Activated CD4-positive, alpha-beta T cell treated with anti-CD3 and anti-CD28 coated beads, Interleukin-2, amount 50 U/mL, for 4 hours (primary cell): ENCODE data around the gene GPR143.

ENCODE experiments used
- DNase-seq, 2 experiments: peaks; one replicate each; pipeline ENCODE4 v3.0.0-alpha.2; 2020

The GPR143 gene

DNA sequence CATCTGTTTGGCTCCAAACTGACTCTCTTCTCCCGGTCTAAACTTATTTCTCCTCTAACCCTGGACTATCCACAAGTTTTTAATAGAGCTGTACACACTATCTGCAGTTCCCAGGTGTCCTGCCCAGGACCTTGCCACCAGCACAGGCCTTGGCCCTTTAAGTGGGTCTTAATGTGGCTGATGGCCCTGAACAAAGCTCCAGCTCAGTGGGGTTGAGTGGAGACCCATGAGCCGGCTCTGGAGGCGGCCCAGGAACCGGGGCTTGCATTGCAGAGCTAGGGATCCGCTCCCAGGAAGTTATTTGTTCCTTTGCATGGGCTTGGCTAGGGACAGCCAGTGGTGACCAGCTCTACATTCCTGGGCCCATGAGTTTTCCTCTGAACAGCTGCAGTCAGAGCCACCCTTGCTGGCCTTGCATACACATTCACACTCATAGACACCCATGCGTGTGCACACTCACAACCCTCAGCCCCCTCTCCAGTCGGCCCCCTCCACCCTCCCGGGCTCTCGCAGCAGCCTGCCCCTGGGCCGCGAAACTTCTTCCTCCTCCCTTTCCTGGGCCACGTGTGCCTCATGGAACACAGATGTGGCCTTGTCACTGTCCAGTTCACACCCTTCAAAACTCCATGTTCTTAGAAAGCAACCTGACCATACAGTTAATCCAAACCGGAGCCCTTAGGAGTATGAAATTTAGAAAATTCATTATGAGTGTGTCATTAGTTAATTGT, 58.2 kb downstream of the GPR143 start:
- no peak for DNase-seq

DNA sequence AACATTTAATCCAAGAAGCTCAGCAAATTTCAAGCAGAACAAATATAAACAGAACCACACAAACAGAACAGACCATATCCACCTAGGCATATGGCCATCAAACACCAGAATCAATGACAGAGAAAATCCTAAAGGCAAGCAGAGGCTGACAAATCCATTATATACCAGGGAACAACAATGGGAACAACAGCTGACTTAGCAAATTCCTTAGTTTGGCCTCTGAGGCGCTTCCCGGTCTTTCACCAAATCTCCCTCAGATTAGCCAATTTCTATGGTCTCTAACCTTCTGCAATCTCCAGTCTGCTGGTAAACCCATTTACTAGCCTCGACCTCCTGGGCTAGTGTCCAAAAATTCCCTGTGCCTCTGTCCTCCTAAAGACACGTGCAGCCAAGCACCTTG, 59.2 kb downstream of the GPR143 start:
- no peak for DNase-seq

DNA sequence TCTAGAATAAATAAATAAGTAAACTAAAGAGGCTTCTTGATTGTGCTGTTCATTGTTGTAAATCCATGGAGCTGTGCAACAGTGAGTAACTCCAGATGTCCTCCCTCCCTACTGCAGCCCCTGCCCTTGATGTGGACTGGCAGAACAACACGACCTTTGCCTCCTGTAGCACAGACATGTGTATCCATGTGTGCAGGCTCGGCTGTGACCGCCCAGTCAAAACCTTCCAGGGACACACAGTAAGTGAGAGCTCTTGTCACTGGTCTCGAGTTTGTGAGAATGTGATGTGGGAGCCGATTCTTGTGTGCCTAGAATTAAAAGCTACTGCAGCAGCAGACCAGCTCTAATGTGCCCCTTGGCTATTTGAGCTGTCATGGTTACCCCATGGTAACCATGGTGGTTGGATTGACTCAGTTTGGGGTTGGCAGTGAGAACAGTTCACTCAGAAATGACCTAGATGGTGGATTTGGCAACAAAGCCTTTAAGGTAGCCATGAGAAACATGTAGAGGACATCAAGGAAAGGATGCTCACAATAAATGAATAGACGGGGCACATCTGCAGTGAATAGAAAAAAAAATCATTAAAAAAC, 60.7 kb downstream of the GPR143 start:
- DNase-seq, result no peak

DNA sequence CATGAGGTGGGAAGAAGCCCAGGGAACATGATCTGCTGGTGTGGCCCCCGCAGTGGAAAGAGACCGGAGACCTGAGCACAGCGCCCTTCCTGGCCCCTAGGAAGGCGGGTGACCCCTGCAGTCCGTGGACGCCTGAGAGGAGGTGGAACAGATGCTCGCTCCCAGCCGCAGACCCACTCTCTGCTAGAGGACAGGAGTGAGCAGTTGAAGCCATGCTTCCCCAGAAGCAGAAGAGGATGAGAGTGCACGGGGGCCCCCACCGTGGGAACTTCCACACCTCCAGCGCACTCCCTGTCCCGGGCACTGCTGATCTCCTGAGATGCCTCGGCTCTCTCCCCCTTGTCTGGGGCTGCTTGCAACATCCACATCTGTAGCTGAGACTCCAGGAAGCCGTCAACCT, 62.2 kb downstream of the GPR143 start:
- no peak for DNase-seq

DNA sequence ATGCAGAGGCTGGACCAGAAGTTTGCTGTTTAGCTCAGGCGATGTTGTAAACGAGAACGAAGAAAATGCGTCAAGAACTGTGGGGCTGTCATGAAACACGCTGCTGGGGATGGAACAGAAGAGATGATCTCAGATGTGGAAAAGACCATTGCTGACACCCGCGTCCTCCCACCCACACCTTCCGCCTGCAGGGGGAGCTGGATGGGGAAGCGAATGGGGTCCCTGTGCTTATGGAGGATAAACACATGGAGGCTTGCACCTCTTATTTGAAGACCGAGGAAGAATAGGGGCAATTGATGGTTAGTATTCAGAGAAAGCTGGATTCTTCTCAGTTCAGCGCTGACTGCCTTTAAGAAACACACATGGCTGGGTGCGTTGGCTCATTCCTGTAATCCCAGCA, 63.9 kb downstream of the GPR143 start:
- DNase-seq, result no peak

DNA sequence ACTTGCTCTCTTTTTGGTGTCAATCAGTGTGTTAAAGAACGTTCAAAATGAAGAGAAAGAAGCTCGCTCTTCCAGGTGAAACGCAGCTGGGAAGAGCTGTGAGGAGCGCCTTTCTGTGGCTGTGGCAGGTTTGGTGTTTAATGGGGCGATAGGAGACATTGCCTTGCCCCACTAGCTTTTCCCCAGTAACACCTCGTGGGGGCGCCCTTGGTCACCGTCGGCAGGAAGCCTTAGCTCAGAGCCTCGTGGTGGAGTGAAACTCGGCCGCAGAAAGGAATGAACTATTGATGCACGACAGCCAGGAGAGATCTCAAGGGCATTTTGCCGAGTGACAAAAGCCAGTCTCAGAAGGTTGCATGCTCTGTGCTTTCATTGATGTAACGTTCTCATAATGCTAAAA, 65.1 kb downstream of the GPR143 start:
- DNase-seq, result no peak

DNA sequence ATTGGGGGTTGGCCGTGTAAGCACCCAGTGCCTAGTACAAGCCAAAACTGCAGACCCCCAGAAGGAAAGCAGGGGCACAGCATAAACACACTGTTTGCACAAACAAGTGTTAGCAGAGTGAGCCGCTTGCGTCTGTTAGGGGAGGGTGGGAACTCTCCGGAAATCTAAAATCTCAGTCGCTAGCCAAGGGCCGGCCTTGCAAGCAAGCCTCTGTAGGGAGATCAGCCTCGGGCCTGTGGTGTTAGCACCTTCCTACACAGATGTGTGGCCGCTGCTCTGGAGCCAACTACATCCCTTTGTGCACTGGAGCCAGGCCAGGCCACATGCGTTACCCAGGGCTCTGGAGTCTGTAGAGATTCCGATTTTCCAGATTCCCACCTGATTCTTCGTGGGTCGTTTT, 67.1 kb downstream of the GPR143 start:
- DNase-seq, result no peak

DNA sequence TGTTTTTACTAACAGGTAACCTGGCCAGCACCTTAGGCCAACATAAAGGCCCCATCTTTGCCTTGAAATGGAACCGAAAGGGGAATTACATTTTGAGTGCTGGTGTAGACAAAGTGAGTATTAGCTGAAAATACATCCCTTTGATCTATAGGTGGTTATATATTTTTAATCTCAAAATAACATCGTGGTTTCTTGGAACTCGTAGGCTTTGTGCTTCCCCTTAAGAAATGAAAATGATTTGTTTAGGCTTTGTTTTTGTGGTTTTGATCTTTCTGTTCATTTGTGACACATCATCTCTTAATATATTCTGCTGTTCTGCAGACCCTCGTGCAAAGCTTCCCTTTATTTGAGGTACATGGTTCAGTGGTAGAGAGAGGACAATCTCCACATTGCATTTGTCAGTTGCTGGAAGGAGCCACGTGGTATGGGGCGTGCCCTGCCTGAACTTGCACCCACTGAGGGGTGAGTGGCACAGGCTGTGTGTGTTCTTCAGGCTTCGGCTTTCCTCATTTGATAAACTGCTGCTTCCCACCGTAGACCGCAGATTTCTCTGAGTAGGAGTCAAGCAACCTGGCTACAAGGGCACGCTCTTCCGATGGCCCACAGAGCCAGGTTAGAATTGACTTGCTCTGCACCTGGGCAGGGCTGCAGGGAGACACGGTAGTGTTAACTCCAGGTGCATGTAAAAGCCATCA, 72.2 kb downstream of the GPR143 start:
- DNase-seq, result no peak

DNA sequence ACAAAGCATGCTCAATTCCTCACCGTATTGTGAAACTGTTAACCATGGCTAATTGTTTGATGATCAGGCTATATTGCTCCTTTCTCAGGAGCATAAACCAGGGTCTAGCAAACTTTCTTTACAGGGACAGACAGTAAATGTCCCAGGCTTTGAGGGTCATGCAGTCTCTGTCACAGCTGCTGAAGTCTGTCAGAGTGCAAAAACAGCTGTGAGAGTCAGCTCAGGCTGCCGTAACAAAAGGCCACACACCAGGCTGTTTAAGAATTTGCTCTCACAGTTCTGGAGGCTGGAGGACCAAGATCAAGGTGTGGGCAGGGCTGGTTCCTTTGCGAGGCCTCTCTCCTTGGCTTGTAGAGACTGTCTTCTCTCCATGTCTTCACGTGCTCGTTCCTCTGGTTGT, 75.6 kb downstream of the GPR143 start:
- DNase-seq, result no peak

DNA sequence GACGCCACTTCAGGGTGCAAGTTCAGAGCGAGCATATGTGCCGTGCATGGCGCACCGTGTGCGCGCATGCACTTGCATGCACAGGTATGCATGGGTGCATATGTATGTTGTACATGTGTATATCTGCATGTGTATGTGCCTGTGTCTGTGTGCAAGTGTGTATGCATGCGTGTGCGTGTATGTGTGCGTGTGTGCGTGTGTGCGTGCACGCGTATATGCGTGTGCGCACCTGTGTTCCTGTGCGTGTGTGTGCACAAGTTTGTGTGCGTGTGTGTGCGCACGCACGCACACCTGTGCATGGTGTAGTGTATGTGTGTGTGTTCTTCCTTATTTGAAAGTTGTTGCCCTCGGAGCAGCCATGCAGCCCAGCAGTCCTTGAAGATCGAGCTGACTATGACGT, 76.8 kb downstream of the GPR143 start:
- DNase-seq, result no peak

DNA sequence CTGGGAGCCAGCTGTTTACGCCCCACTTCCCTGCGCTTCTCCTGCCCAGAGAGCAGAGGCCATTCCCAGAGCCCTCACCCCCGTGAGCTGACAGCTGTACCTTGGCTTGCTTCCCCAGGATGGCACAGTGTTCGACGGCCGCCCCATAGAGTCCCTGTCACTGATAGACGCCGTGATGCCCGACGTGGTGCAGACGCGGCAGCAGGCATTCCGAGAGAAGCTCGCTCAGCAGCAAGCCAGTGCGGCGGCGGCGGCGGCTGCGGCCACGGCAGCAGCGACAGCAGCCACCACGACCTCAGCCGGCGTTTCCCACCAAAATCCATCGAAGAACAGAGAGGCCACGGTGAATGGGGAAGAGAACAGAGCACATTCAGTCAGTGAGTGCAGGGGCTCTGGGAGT, 77.7 kb downstream of the GPR143 start:
- DNase-seq, result no peak

DNA sequence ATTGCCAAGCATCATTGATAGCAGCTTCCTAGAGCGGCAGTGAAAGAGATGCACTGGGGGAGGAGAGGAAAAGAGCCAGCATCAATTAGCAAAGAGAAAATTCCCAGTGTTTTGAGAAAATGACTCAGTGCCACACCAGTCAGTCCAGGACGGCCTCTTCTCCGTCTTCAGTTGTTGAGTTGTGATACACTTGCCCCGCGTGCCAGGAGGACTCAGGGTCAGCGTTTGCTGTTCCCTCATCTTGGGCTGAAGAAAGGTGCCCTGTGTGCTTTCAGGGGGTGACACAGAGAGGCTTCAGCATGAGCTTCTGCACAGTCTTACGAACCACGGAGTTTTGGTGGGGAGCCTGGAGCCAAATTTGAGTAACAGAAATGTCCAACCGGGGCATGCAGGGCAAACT, 82.3 kb downstream of the GPR143 start:
- no peak for DNase-seq

DNA sequence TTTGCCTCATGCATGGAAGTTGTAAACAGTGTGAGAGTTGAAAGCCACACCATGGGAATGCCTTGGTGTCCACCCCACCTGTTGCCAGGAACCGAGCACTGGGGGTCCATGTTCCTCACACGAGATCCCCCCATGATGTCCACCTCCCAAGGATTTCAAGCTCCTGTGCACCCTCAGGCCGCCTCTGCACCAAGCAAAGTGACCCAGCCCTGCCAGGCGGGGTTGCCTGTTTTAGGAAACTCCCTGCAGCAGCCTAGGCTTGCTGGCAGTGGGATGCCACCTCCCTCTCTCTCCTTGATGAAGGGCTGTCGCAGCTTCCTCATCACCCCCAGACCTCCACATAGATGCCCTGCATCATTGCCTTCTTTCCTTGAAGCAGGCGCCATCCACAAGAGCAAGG, 82.8 kb downstream of the GPR143 start:
- no peak for DNase-seq

DNA sequence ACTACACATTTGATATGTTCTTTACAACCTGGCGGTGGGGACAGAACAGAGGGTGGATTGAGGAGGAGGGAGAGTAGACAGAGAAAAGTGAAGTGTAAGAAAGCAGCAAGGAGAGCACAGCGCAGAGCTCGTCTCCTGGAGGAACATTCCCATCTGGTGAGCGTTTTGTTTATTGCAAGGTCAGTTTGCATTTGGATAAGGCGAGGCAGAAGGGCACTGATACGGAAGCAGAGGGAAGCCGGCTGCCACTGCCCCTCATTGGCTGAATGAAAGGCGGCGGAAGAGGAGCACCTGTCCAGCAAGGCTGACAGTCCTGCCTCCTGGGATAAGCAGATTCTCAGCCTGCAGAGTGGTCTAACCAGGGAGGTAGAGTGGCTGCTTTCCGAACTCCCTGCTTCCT, 83.2 kb downstream of the GPR143 start:
- DNase-seq, result no peak

DNA sequence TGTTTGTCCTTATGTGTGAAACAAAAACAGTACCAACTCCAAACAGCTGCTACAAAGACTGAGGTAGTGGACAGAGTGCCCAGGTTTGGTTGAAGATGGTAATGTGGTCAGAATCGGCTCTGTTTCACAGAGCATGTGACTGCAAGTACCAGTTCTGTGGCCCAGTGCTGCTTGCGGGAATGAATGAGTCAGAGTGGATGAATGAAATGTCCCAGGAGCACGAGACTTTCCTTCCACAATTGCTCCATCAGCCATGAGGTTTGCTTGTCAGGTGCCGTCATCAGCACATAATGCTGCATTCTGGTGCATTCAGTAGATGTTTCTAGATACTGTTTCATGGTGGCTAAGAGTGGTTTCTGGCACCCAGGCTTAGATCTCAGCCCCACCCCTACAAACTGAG, 84.2 kb downstream of the GPR143 start:
- no peak for DNase-seq

DNA sequence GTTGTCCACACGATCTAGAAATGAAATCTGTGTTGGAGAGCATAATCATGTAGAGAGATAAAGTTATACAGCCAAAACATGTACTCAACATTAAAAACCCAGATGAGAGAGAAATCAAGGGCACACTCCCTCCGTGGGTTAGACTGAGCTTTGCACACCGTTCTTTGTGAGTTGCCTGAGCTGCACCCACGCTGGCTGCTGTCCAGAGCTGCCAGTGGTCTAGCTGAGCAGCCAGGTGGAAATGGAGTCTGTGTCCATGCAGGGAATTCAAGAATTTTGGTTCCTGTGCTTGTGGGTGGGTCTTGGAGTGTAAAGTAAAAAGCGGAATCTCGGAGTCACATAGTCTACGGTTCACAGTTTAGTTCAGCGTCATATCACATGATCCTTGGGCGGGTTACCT, 84.6 kb downstream of the GPR143 start:
- no peak for DNase-seq

DNA sequence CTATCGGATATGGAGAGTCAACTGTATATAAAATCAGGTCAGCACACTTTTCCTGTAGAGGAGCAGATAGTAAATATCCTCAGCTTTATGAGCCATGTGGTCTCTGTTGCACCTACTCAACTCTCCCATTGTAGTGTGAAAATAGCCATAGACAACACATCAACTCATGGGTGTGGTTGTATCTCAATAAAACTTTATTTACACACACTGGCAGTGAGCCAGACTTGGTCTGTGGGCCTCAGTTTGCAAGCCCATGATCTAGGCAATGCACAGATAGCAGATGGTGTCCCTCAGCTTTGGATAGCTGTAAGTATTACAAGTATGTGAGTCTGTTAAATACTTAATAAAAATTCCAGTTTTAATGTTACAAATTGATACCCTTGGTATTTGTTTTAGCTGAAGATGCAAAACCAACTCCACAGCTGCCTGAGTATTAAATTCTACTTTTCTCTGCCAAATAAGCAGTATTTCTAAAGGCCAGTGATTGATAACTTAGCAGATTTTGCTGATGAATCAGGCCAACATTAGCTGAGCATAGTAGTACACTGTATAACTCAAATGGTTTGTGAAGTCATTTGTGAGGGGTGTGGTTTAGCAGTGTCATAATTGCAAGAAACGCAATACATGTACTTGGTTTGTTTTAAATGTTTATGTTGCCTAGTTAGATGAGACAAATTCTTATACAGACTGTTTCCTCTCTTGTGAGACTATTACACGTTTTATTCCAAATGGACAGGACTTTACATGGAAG, 87.3 kb downstream of the GPR143 start:
- DNase-seq, result no peak

DNA sequence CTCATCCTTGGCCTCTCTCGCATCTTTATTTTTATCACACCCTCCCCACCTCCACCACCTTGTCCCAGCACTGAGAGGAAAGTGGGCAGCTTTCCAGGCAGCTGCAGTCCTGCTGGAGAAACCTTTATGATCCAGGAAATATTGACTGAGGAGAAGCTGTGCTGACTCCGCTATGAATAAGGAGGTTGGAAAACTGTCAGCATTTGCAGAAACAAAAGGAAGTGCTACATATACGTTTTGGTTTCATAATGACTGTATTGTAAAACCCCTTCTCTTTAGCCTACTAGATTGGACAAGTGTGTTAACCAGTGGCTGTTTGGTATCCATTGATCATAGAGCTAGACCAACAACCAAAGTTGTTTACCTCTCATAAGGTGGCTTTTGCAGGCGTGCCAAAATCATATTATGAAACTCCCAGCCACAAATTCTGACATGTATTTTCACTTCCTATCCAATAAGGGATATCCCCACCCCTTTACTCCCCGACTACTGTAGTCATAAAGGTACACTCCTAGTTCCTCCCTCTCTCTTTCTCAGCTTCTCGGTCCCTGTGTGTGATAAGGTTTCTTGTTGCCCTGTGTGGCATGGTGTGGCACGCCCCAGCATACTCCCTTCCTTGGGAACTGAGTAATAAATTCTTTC, 88.4 kb downstream of the GPR143 start:
- no peak for DNase-seq

DNA sequence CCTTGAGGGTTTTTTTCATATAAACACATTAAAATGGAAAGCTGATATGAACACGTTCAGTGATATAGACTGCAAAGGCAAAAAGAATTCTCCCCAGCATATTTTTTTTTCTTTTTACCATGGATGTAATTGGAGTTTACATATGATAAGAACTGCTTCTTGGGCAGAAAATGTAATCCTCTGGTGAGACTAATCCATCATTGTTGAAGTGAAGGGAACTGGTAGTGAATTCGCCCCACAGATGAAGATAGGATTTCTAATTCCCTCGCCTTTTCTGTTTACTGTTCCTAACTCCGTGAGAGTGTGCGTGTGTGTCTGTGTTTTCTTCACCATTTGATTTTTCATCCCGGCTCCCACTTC, 88.9 kb downstream of the GPR143 start:
- DNase-seq, result no peak

DNA sequence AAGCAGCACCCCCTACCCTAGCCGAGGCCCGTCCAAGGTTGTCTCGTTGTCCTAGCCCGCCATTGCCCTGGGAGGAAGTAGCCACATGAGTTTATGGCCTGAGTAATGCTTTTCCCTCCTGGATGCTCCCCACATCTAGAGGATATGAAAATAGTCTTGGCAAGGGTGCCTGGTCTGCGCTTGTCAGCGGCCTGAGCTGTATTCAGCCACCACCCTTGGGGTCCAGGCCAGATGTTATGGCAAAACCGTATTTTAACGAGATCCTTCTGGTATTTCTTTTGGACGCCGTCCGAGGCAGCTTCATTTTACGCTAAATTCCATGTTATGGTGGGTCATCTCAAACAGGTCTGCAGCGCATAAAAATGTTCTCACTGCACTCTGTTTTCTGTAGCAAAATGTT, 89.3 kb downstream of the GPR143 start:
- DNase-seq, result no peak
